K562 (cell line): ENCODE measurements around the gene TP53TG5. TPM values are rescaled to one million over a fixed set of nuclear protein-coding genes. Genes with fewer than 3 reads are reported as not detected.
A peak's percentile ranks its signal among the peaks of the same experiment; 100 is the strongest.

Source experiments
- ADNP ChIP-seq: fragments of 200-800 bp; sonication (Bioruptor generic); IDR thresholded peaks from 2 replicates; pipeline ENCODE4 v1.6.1; 2016; ENCODE audit warnings: missing genetic modification characterization, missing compliant biosample characterization
- BRCA1 ChIP-seq, 2 experiments: fragments of 450-650 bp in 1 of 2; sonication (generic) in 1 of 2; formaldehyde crosslinking in 1 of 2; IDR thresholded peaks; 2 replicates each; pipeline versions ENCODE4 v1.5.0 to v1.6.1; 2017 to 2020; ENCODE audit warnings: mild to moderate bottlenecking in 1 of 2, missing genetic modification reagents in 1 of 2
- ESRRA ChIP-seq: fragments of 450-650 bp; IDR thresholded peaks from 2 replicates; pipeline ENCODE4 v1.6.1; 2014; ENCODE audit warnings: low read depth, mild to moderate bottlenecking, moderate library complexity, borderline replicate concordance
- EWSR1 ChIP-seq: fragments of 450-650 bp; IDR thresholded peaks from 2 replicates; pipeline ENCODE4 v1.6.1; 2018; ENCODE audit warnings: borderline replicate concordance, mild to moderate bottlenecking, low read depth, moderate library complexity; ENCODE audit not compliant: partially characterized antibody
- FOS ChIP-seq: IDR thresholded peaks from 3 replicates; pipeline ENCODE4 v1.6.1; 2011; ENCODE audit not compliant: insufficient read length; ENCODE audit errors: extremely low read depth
- HDAC6 ChIP-seq: IDR thresholded peaks from 2 replicates; pipeline ENCODE4 v1.6.1; 2012; ENCODE audit warnings: low read depth, mild to moderate bottlenecking, control low read depth, inconsistent platforms, low read length, moderate library complexity
- HINFP ChIP-seq: fragments of 450-650 bp; conservative IDR thresholded peaks from 2 replicates; pipeline ENCODE4 v1.6.1; 2016; ENCODE audit warnings: missing genetic modification characterization, low read depth, mild to moderate bottlenecking, control low read depth, missing compliant biosample characterization
- RBBP5 ChIP-seq: fragments of 200-600 bp; sonication (generic); IDR thresholded peaks from 2 replicates; pipeline ENCODE4 v1.6.1; 2012; ENCODE audit warnings: borderline replicate concordance, mild to moderate bottlenecking, low read length, control low read depth, inconsistent platforms; ENCODE audit not compliant: insufficient read depth, poor library complexity, severe bottlenecking
- RFX5 ChIP-seq: IDR thresholded peaks from 2 replicates; pipeline ENCODE4 v1.6.1; 2011; ENCODE audit warnings: low read depth, mild to moderate bottlenecking, improper control_type of control experiment, low read length
- TAL1 ChIP-seq: fragments of 450-650 bp; IDR thresholded peaks from 2 replicates; pipeline ENCODE4 v1.6.1; 2016; ENCODE audit warnings: mild to moderate bottlenecking
- ZBTB7A ChIP-seq: IDR thresholded peaks from 2 replicates; pipeline ENCODE4 v1.6.1; 2011; ENCODE audit warnings: low read depth, mild to moderate bottlenecking, low read length, moderate library complexity, borderline replicate concordance; ENCODE audit not compliant: control insufficient read depth
- ZFP91 ChIP-seq: sonication (generic); formaldehyde crosslinking; IDR thresholded peaks from 2 replicates; pipeline ENCODE4 v1.8.0; 2022; ENCODE audit warnings: mild to moderate bottlenecking, missing genetic modification reagents
- ZSCAN29 ChIP-seq: fragments of 450-650 bp; IDR thresholded peaks from 2 replicates; pipeline ENCODE4 v1.6.1; 2017
- polyA plus RNA-seq, 8 experiments: library from polyadenylated mRNA; depleted of rRNA in 4 of 8; stranded (reverse) in 5 of 8; unstranded in 3 of 8; fragments of >200 nt; fragmentation: Nextera tagmentation in 2 of 8; fragmentation: Illumina TruSeq in 1 of 8; extraction: Ambion mirVana in 2 of 8; extraction: Trizol in 1 of 8; gene quantifications; 2 replicates each; pipeline versions ENCODE4 v1.2.1 to v1.2.3, GENCODE V29; 2011 to 2014; ENCODE audit warnings: inconsistent platforms in 1 of 8, missing spikeins in 1 of 8
- total RNA-seq, 7 experiments: library from RNA; depleted of rRNA in 6 of 7; stranded (reverse); fragments of >200 nt in 6 of 7; fragmentation: Illumina TruSeq in 2 of 7; extraction: Trizol in 2 of 7; gene quantifications; 2 replicates each; pipeline versions ENCODE4 v1.2.1 to v1.2.3, GENCODE V29; 2011 to 2021; ENCODE audit warnings: low replicate concordance in 1 of 7
- TF ChIP-seq, protein P1 (sequence below): sonication (generic); formaldehyde crosslinking; IDR thresholded peaks from 2 replicates; pipeline ENCODE4 v1.8.0; 2022; ENCODE audit warnings: missing genetic modification reagents, mild to moderate bottlenecking, borderline replicate concordance
- TF ChIP-seq, protein P2 (sequence below): fragments of 450-650 bp; IDR thresholded peaks from 2 replicates; pipeline ENCODE4 v1.6.1; 2016

The TP53TG5 gene
- total and polyA plus RNA-seq, 9 of the 15 experiments (the other 6 are each of a cell fraction or from before 2014, with no cell fraction given), result 0.04 to 0.05 (median 0.04) TPM; not detected in 6

DNA sequence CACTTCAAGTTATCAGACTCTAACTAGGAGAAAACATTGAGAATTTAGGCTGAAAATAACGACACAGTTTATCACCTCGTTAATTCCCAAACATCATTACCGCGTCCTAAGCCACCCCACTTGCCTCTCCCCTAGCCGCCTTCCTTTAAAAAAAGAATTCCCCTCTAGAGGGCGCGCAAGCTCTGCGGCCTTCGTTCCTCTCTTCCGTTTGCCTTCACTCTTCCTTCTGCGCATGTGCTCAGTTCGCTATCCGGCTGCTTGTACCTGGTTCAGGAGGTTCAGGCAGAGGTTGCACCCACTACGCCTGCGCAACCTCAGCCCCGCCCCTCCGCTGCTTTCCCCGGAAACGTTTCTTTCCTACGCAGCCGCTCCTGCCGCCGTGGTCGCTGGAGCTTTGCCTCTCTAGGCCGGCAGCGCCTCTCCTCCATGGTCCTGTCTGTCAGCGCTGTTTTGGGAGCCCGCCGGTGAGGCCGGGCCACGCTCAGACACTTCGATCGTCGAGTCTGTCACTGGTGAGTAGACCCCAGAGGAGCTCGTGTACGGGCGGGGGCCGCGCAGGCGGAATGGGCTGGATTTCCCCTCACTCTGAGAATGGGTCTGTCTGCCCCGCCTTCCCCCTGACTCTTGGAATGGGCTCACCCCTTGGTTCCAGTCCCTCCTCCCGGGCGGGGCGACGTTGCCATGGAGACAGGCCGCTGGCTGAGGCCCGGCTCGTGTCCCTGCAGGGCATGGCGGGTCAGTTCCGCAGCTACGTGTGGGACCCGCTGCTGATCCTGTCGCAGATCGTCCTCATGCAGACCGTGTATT lies 15.1 kb downstream of the TP53TG5 start, which contains the start of gene SYS1 (continued):
- TF ChIP-seq RBBP5, result peak; percentile 61
- 0 out of 2 replicates have a peak, but pooled peaks have one; percentile 27 for TF ChIP-seq ZFP91 (CRISPR knock-in tag)
- peak; percentile 76; the same call in 1 of the 2 replicates for TF ChIP-seq ESRRA
- TF ChIP-seq HDAC6, result no peak
- TF ChIP-seq, protein P1, sequence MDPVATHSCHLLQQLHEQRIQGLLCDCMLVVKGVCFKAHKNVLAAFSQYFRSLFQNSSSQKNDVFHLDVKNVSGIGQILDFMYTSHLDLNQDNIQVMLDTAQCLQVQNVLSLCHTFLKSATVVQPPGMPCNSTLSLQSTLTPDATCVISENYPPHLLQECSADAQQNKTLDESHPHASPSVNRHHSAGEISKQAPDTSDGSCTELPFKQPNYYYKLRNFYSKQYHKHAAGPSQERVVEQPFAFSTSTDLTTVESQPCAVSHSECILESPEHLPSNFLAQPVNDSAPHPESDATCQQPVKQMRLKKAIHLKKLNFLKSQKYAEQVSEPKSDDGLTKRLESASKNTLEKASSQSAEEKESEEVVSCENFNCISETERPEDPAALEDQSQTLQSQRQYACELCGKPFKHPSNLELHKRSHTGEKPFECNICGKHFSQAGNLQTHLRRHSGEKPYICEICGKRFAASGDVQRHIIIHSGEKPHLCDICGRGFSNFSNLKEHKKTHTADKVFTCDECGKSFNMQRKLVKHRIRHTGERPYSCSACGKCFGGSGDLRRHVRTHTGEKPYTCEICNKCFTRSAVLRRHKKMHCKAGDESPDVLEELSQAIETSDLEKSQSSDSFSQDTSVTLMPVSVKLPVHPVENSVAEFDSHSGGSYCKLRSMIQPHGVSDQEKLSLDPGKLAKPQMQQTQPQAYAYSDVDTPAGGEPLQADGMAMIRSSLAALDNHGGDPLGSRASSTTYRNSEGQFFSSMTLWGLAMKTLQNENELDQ (CRISPR knock-in tag), result no peak
- TF ChIP-seq FOS, result no peak
- no peak for TF ChIP-seq ADNP
- no peak for TF ChIP-seq EWSR1
- TF ChIP-seq ZSCAN29, result no peak
- TF ChIP-seq RFX5, result no peak
- TF ChIP-seq TAL1, result no peak
- TF ChIP-seq, protein P2, sequence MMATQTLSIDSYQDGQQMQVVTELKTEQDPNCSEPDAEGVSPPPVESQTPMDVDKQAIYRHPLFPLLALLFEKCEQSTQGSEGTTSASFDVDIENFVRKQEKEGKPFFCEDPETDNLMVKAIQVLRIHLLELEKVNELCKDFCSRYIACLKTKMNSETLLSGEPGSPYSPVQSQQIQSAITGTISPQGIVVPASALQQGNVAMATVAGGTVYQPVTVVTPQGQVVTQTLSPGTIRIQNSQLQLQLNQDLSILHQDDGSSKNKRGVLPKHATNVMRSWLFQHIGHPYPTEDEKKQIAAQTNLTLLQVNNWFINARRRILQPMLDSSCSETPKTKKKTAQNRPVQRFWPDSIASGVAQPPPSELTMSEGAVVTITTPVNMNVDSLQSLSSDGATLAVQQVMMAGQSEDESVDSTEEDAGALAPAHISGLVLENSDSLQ, result peak; percentile 93
- TF ChIP-seq HINFP (tag), result no peak
- 0 out of 2 replicates have a peak, but pooled peaks have one; percentile 54 for TF ChIP-seq ZBTB7A
- no peak for TF ChIP-seq BRCA1 (IDR thresholded peaks at IDR 0.05)
- no peak for TF ChIP-seq BRCA1 (CRISPR knock-in tag; IDR thresholded peaks at IDR 0.05)
